ENCODE results near the gene ZDHHC9. TPM values are rescaled to one million over a fixed set of nuclear protein-coding genes. Genes with fewer than 3 reads are reported as not detected.

Gene ZDHHC9
- total and polyA plus RNA-seq, 2 of the 4 experiments (the other 2 are of a cell fraction) = 17.7 to 28.4 TPM

GRCh38 chrX:129761596-129761995 lies 82.1 kb downstream of the ZDHHC9 start:
- Histone ChIP-seq H3K9me3 (ENCODE audit: control insufficient read depth, insufficient read depth, low read length) (no peaks in the 10 kb centered on the region), H4K91ac (ENCODE audit: insufficient read depth, low read depth, low read length) (no peak overlapping the region), H3K4me1 (ENCODE audit: control insufficient read depth, insufficient read depth, low read length) (no peaks in the 10 kb centered on the region), H4K20me1 (ENCODE audit: insufficient read depth, low read length) (no peaks in the 10 kb centered on the region), H2AK9ac (replicated peaks; ENCODE audit: low read depth, low read length, poor library complexity) (no peak overlapping the region), H2BK15ac (ENCODE audit: low read depth, low read length) (no peak overlapping the region), H3K9ac (ENCODE audit: low read depth, low read length) (no peak overlapping the region), H2BK20ac (ENCODE audit: low read depth, low read length) (no peak overlapping the region), H3K36me3 (ENCODE audit: control insufficient read depth, insufficient read depth, low read length) (no peaks in the 10 kb centered on the region), H3K4me2 (ENCODE audit: low read depth, low read length) (no peak overlapping the region), H3K23ac (ENCODE audit: low read depth, low read length) (no peak overlapping the region), H2BK5ac (ENCODE audit: low read depth, low read length, poor library complexity, severe bottlenecking) (no peak overlapping the region), H3K9me1 (ENCODE audit: insufficient read depth, low read length) (no peaks in the 10 kb centered on the region), H3K56ac (ENCODE audit: extremely low read depth, insufficient read depth, low read length) (no peak overlapping the region), H3K27ac (ENCODE audit: insufficient read depth, low read length) (no peak overlapping the region), H3K4ac (ENCODE audit: low read depth, low read length) (no peak overlapping the region), H3K79me1 (ENCODE audit: low read depth in 1 of 2, low read length in 2 of 2) (no peaks in the 10 kb centered on the region), H3K4me3 (ENCODE audit: insufficient read depth, low read depth, low read length) (no peak overlapping the region), H3K14ac (replicated peaks; ENCODE audit: low read depth, low read length) (no peak overlapping the region), H3K27me3 (ENCODE audit: control insufficient read depth, insufficient read depth, low read length) (peaks cover 1% of the 10 kb centered on the region), H2AK5ac (ENCODE audit: low read depth, low read length) (no peak overlapping the region), H4K5ac (ENCODE audit: low read depth, low read length) (no peak overlapping the region), H4K8ac (ENCODE audit: low read depth in 2 of 2, low read length in 2 of 2) (no peak overlapping the region), H2AFZ (replicated peaks; ENCODE audit: low read length, poor library complexity) (no peak overlapping the region), H3K18ac (ENCODE audit: low read depth, low read length) (no peak overlapping the region), H2BK120ac (ENCODE audit: low read depth, low read length) (no peak overlapping the region)
- intact Hi-C loops (cut with micrococcal nuclease) (no loop called here), dilution Hi-C loops (cut with HindIII; ENCODE audit: low sequenced_read_pairs, unreplicated experiment) (no loop called here), in situ Hi-C loops (cut with MboI; ENCODE audit: low sequenced_read_pairs) (no loop called here)
- no peak for ATAC-seq (ENCODE audit: low read depth)
- POLR2A ChIA-PET (ENCODE audit: unreplicated experiment) = no interaction called here
- TF ChIP-seq BHLHE40 (IDR thresholded peaks at IDR 0.05; ENCODE audit: low read depth, low read length) = no peak
- no peak for TF ChIP-seq CHD1 (IDR thresholded peaks at IDR 0.05; ENCODE audit: low read depth, low read length)
- TF ChIP-seq ELK1 (IDR thresholded peaks at IDR 0.05; ENCODE audit: borderline replicate concordance, low read depth, low read length) = no peak
- TF ChIP-seq MXI1 (IDR thresholded peaks at IDR 0.05; ENCODE audit: borderline replicate concordance, low read depth, low read length) = no peak
- no peak for TF ChIP-seq MAFK (IDR thresholded peaks at IDR 0.05; ENCODE audit: low read depth, low read length)
- TF ChIP-seq MAZ (IDR thresholded peaks at IDR 0.05; ENCODE audit: borderline replicate concordance, low read depth, low read length) = no peak
- no peak for TF ChIP-seq POLR2A (IDR thresholded peaks at IDR 0.05; ENCODE audit: low read depth, low read length)
- 80% methylated on average over 1 of the region's 4 CpGs; no CpG with 5 or more reads in 1 of the 2 experiments for WGBS, 2 experiments (ENCODE audit: extremely low coverage in 2 of 2, insufficient read length in 1 of 2)
- CTCF ChIA-PET = no interaction called here
- no peak for DNase-seq
- no TSS peak for BruUV-seq (replicated peaks)

Measured in IMR-90 (cell line).